ENCODE results near the gene KCNAB1. TPM values are rescaled to one million over a fixed set of nuclear protein-coding genes. Genes with fewer than 3 reads are reported as not detected.

Gene KCNAB1
- total RNA-seq, 1 experiment from 2014 or later: not detected

DNA sequence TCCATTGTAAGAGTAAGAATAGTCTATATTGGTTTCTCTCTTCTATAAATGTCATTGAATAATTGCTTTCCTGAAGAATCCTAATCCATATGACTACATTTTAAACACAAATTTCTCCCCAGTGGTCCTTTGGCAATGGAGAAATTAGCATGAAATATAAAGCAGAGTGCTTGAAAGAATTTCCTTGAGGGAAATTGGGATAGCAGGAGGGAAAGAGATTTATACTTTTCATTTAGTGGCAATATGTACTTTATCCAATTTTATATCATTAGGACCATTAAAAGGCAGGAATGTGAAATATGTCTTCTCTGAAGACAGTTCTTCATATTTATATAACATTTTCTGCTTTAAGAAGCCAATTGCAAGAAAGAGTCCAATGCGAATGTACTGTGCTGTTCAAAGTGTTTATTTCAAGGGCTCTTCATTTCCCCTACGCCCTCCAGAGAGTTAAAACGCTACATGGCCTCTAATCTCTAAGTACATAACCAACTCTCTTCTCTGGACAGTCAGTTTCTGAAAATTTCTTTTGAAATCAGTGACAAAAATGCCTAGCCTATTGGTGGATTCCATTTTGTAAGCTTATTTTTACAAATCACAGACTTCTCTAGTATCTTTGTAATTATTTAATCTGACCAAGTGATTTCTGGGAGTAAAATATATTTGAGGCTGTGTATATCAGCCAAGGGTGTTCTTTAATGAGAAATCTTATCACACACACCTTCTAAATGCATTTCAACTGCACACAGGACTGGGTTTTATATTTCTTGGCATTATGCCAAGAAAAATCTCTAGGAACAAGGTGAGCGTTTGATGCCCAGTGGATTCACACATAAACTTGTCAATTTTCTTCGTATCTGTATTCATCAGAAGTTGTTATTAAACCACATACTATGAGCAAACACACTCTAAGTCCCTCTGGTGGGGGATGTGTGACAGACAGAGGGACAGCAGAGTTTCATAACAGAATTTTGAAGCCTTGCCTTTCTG, 51.2 kb downstream of the KCNAB1 start:
- Histone ChIP-seq H3K9me3 (ENCODE audit: control insufficient read depth in 1 of 2, insufficient read depth in 1 of 2, low read depth in 1 of 2, low read length in 2 of 2) (no peaks in the 10 kb centered on the region), H3K79me2 (ENCODE audit: insufficient read depth, low read length) (no peaks in the 10 kb centered on the region), H3K4me1 (ENCODE audit: control insufficient read depth in 1 of 2, insufficient read depth in 2 of 2, low read length in 2 of 2) (no peaks in the 10 kb centered on the region; a peak in 1 of 4 replicates), H3K36me3 (ENCODE audit: control insufficient read depth in 1 of 2, insufficient read depth in 2 of 2, low read length in 2 of 2) (no peaks in the 10 kb centered on the region), H3K9me2 (ENCODE audit: insufficient read depth) (no peaks in the 10 kb centered on the region), H3K4me3 (replicated peaks in 1 of 2; ENCODE audit: low read depth in 1 of 2, low read length in 2 of 2) (no peak overlapping the region), H4K20me1 (ENCODE audit: insufficient read depth) (no peaks in the 10 kb centered on the region), H3K27me3 (ENCODE audit: insufficient read depth, low read length) (no peaks in the 10 kb centered on the region), H3K9ac (ENCODE audit: low read length) (no peak overlapping the region), H2AFZ (ENCODE audit: low read depth, low read length, poor library complexity, severe bottlenecking) (no peak overlapping the region), H3K4me2 (ENCODE audit: low read length) (no peak overlapping the region), H3K27ac (ENCODE audit: low read depth, low read length) (no peak overlapping the region)
- no peak for ATAC-seq
- POLR2A ChIA-PET: no interaction called here
- intact Hi-C loops (cut with micrococcal nuclease): no loop called here
- CTCF ChIA-PET: no interaction called here
- RAD21 ChIA-PET (ENCODE audit: low non-redundant PET in 1 of 2, low total read pairs in 2 of 2, uncharacterized antibody in 2 of 2, unreplicated experiment in 2 of 2): no interaction called here
- no TSS peak for BruUV-seq (replicated peaks)
- no peak for DNase-seq (ENCODE audit: low read depth, low spot score)
- TF ChIP-seq ZFX (IDR thresholded peaks at IDR 0.05) (no peak), JUND (IDR thresholded peaks at IDR 0.05) (no peak), YY1 (IDR thresholded peaks at IDR 0.05; ENCODE audit: extremely low read depth, insufficient replicate concordance, low read depth, low read length) (no peak), ZNF274 (IDR thresholded peaks at IDR 0.05; ENCODE audit: low read depth, low read length) (no peak), EZH2phosphoT487 (IDR thresholded peaks at IDR 0.05; ENCODE audit: borderline replicate concordance) (no peak)
- TF ChIP-seq, protein P1, sequence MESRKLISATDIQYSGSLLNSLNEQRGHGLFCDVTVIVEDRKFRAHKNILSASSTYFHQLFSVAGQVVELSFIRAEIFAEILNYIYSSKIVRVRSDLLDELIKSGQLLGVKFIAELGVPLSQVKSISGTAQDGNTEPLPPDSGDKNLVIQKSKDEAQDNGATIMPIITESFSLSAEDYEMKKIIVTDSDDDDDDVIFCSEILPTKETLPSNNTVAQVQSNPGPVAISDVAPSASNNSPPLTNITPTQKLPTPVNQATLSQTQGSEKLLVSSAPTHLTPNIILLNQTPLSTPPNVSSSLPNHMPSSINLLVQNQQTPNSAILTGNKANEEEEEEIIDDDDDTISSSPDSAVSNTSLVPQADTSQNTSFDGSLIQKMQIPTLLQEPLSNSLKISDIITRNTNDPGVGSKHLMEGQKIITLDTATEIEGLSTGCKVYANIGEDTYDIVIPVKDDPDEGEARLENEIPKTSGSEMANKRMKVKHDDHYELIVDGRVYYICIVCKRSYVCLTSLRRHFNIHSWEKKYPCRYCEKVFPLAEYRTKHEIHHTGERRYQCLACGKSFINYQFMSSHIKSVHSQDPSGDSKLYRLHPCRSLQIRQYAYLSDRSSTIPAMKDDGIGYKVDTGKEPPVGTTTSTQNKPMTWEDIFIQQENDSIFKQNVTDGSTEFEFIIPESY (IDR thresholded peaks at IDR 0.05; ENCODE audit: extremely low read depth, insufficient replicate concordance, low read length): no peak
- TF ChIP-seq, protein P2, sequence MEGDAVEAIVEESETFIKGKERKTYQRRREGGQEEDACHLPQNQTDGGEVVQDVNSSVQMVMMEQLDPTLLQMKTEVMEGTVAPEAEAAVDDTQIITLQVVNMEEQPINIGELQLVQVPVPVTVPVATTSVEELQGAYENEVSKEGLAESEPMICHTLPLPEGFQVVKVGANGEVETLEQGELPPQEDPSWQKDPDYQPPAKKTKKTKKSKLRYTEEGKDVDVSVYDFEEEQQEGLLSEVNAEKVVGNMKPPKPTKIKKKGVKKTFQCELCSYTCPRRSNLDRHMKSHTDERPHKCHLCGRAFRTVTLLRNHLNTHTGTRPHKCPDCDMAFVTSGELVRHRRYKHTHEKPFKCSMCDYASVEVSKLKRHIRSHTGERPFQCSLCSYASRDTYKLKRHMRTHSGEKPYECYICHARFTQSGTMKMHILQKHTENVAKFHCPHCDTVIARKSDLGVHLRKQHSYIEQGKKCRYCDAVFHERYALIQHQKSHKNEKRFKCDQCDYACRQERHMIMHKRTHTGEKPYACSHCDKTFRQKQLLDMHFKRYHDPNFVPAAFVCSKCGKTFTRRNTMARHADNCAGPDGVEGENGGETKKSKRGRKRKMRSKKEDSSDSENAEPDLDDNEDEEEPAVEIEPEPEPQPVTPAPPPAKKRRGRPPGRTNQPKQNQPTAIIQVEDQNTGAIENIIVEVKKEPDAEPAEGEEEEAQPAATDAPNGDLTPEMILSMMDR (IDR thresholded peaks at IDR 0.05 in 2 of 3, conservative IDR thresholded peaks at IDR 0.05 in 1 of 3; ENCODE audit: borderline replicate concordance in 1 of 3, insufficient read depth in 1 of 3, low read depth in 2 of 3, low read length in 2 of 3): no peak; a peak in 1 of 6 replicates

Measured in HCT116 (cell line).